HepG2 (cell line): ENCODE data around the gene PALM.

ENCODE experiments used
- ARID2 ChIP-seq: sonication (generic); formaldehyde crosslinking; IDR thresholded peaks from 2 replicates; pipeline ENCODE4 v1.8.1; 2022; ENCODE audit warnings: mild to moderate bottlenecking, missing genetic modification reagents, borderline replicate concordance
- CENPBD1 ChIP-seq: sonication (generic); formaldehyde crosslinking; IDR thresholded peaks from 2 replicates; pipeline ENCODE4 v1.8.0; 2022; ENCODE audit warnings: missing genetic modification reagents, low read depth, mild to moderate bottlenecking, borderline replicate concordance
- EZH2 ChIP-seq: conservative IDR thresholded peaks from 2 replicates; pipeline ENCODE4 v1.6.1; 2012; ENCODE audit warnings: mild to moderate bottlenecking, low read depth, low read length, moderate library complexity
- MAFK ChIP-seq, 2 experiments: IDR thresholded peaks in 1 of 2; conservative IDR thresholded peaks in 1 of 2; 2 replicates each; pipeline ENCODE4 v1.6.1; 2011; ENCODE audit warnings: improper control_type of control experiment in 2 of 2, low read length in 2 of 2
- MAX ChIP-seq: IDR thresholded peaks from 2 replicates; pipeline ENCODE4 v1.6.1; 2012; ENCODE audit warnings: inconsistent platforms
- ZBTB38 ChIP-seq: sonication (generic); formaldehyde crosslinking; IDR thresholded peaks from 2 replicates; pipeline ENCODE4 v1.5.1; 2020; ENCODE audit warnings: mild to moderate bottlenecking, missing genetic modification reagents
- ZNF138 ChIP-seq: sonication (generic); formaldehyde crosslinking; IDR thresholded peaks from 2 replicates; pipeline ENCODE4 v1.5.0; 2020; ENCODE audit warnings: mild to moderate bottlenecking, low read depth, missing genetic modification reagents
- ZNF225 ChIP-seq: sonication (generic); formaldehyde crosslinking; IDR thresholded peaks from 2 replicates; pipeline ENCODE4 v1.4.0; 2020; ENCODE audit warnings: mild to moderate bottlenecking, missing genetic modification reagents
- ZNF234 ChIP-seq: sonication (generic); formaldehyde crosslinking; conservative IDR thresholded peaks from 2 replicates; pipeline ENCODE4 v1.5.1; 2020; ENCODE audit warnings: mild to moderate bottlenecking, missing genetic modification reagents
- TF ChIP-seq, protein P1 (sequence below): sonication (generic); formaldehyde crosslinking; IDR thresholded peaks from 2 replicates; pipeline ENCODE4 v1.4.0; 2020; ENCODE audit warnings: low read depth, missing genetic modification reagents
- TF ChIP-seq, protein P2 (sequence below): sonication (generic); formaldehyde crosslinking; IDR thresholded peaks from 2 replicates; pipeline ENCODE4 v1.4.0; 2020; ENCODE audit warnings: mild to moderate bottlenecking, missing genetic modification reagents
- TF ChIP-seq, protein P3 (sequence below): sonication (generic); formaldehyde crosslinking; IDR thresholded peaks from 2 replicates; pipeline ENCODE4 v1.5.0; 2020; ENCODE audit warnings: mild to moderate bottlenecking, missing genetic modification reagents, moderate library complexity
- TF ChIP-seq, protein P4 (sequence below): sonication (generic); formaldehyde crosslinking; IDR thresholded peaks from 2 replicates; pipeline ENCODE4 v1.5.0; 2020; ENCODE audit warnings: missing genetic modification reagents, mild to moderate bottlenecking, borderline replicate concordance
- TF ChIP-seq, protein P5 (sequence below), 2 experiments: fragments of 450-650 bp in 1 of 2; sonication (generic) in 1 of 2; formaldehyde crosslinking; IDR thresholded peaks; 2 replicates each; pipeline versions ENCODE4 v1.5.0 to v1.8.0; 2020 to 2022; ENCODE audit warnings: mild to moderate bottlenecking in 1 of 2, missing genetic modification reagents in 1 of 2

GRCh38 chr19:685454-685931, 23.2 kb upstream of the PALM start:
- TF ChIP-seq ZNF225 (CRISPR knock-in tag), result no peak
- TF ChIP-seq MAFK (conservative IDR thresholded peaks at IDR 0.05 in 1 of 2, IDR thresholded peaks at IDR 0.05 in 1 of 2; ENCODE audit: low read length in 2 of 2), result no peak
- TF ChIP-seq, protein P1, sequence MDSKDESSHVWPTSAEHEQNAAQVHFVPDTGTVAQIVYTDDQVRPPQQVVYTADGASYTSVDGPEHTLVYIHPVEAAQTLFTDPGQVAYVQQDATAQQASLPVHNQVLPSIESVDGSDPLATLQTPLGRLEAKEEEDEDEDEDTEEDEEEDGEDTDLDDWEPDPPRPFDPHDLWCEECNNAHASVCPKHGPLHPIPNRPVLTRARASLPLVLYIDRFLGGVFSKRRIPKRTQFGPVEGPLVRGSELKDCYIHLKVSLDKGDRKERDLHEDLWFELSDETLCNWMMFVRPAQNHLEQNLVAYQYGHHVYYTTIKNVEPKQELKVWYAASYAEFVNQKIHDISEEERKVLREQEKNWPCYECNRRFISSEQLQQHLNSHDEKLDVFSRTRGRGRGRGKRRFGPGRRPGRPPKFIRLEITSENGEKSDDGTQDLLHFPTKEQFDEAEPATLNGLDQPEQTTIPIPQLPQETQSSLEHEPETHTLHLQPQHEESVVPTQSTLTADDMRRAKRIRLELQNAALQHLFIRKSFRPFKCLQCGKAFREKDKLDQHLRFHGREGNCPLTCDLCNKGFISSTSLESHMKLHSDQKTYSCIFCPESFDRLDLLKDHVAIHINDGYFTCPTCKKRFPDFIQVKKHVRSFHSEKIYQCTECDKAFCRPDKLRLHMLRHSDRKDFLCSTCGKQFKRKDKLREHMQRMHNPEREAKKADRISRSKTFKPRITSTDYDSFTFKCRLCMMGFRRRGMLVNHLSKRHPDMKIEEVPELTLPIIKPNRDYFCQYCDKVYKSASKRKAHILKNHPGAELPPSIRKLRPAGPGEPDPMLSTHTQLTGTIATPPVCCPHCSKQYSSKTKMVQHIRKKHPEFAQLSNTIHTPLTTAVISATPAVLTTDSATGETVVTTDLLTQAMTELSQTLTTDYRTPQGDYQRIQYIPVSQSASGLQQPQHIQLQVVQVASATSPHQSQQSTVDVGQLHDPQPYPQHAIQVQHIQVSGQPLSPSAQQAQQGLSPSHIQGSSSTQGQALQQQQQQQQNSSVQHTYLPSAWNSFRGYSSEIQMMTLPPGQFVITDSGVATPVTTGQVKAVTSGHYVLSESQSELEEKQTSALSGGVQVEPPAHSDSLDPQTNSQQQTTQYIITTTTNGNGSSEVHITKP (CRISPR knock-in tag), result no peak
- no peak for TF ChIP-seq CENPBD1 (CRISPR knock-in tag)
- no peak for TF ChIP-seq MAX
- TF ChIP-seq EZH2, result no peak
- TF ChIP-seq ZNF138 (CRISPR knock-in tag), result no peak
- TF ChIP-seq, protein P2, sequence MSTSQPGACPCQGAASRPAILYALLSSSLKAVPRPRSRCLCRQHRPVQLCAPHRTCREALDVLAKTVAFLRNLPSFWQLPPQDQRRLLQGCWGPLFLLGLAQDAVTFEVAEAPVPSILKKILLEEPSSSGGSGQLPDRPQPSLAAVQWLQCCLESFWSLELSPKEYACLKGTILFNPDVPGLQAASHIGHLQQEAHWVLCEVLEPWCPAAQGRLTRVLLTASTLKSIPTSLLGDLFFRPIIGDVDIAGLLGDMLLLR, result no peak
- TF ChIP-seq, protein P3, sequence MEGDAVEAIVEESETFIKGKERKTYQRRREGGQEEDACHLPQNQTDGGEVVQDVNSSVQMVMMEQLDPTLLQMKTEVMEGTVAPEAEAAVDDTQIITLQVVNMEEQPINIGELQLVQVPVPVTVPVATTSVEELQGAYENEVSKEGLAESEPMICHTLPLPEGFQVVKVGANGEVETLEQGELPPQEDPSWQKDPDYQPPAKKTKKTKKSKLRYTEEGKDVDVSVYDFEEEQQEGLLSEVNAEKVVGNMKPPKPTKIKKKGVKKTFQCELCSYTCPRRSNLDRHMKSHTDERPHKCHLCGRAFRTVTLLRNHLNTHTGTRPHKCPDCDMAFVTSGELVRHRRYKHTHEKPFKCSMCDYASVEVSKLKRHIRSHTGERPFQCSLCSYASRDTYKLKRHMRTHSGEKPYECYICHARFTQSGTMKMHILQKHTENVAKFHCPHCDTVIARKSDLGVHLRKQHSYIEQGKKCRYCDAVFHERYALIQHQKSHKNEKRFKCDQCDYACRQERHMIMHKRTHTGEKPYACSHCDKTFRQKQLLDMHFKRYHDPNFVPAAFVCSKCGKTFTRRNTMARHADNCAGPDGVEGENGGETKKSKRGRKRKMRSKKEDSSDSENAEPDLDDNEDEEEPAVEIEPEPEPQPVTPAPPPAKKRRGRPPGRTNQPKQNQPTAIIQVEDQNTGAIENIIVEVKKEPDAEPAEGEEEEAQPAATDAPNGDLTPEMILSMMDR (CRISPR knock-in tag), result no peak
- TF ChIP-seq, protein P4, sequence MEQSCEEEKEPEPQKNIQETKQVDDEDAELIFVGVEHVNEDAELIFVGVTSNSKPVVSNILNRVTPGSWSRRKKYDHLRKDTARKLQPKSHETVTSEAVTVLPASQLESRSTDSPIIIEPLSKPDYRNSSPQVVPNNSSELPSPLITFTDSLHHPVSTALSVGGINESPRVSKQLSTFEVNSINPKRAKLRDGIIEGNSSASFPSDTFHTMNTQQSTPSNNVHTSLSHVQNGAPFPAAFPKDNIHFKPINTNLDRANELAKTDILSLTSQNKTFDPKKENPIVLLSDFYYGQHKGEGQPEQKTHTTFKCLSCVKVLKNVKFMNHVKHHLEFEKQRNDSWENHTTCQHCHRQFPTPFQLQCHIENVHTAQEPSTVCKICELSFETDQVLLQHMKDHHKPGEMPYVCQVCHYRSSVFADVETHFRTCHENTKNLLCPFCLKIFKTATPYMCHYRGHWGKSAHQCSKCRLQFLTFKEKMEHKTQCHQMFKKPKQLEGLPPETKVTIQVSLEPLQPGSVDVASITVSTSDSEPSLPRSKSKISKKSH, result no peak
- no peak for TF ChIP-seq ZNF234 (CRISPR knock-in tag)
- no peak for TF ChIP-seq ZBTB38 (CRISPR knock-in tag)
- TF ChIP-seq, protein P5, sequence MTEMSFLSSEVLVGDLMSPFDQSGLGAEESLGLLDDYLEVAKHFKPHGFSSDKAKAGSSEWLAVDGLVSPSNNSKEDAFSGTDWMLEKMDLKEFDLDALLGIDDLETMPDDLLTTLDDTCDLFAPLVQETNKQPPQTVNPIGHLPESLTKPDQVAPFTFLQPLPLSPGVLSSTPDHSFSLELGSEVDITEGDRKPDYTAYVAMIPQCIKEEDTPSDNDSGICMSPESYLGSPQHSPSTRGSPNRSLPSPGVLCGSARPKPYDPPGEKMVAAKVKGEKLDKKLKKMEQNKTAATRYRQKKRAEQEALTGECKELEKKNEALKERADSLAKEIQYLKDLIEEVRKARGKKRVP (CRISPR knock-in tag; IDR thresholded peaks at IDR 0.05), result no peak
- TF ChIP-seq ARID2 (CRISPR knock-in tag), result no peak
